Neural cell (in vitro differentiated cells): ENCODE measurements around the gene ZMYM3. TPM values are rescaled to one million over a fixed set of nuclear protein-coding genes. Genes with fewer than 3 reads are reported as not detected.

Experiments used
- H2AFZ ChIP-seq: fragments of 200-600, 300-800 bp; sonication (generic), shearing (Covaris generic); 2 replicates; pipeline ENCODE4 v1.6.0; 2014; ENCODE audit warnings: low read depth, mild to moderate bottlenecking, antibody characterized with exemption, low read length, moderate library complexity
- H3F3A ChIP-seq: fragments of 200-600 bp; shearing (Covaris generic); 2 replicates; pipeline ENCODE4 v1.6.1; 2016; ENCODE audit warnings: mild to moderate bottlenecking, moderate library complexity, mixed read lengths, antibody characterized with exemption, low read length; ENCODE audit not compliant: insufficient read depth, poor library complexity, severe bottlenecking
- H3K27ac ChIP-seq: fragments of 200-600, 300-800 bp; sonication (generic), shearing (Covaris generic); 2 replicates; pipeline ENCODE4 v1.5.1; 2014; ENCODE audit warnings: mild to moderate bottlenecking, low read length, moderate library complexity
- H3K27me3 ChIP-seq: fragments of 300-800, 200-600 bp; sonication (generic), shearing (Covaris generic); 2 replicates; pipeline ENCODE4 v1.6.0; 2014; ENCODE audit warnings: mild to moderate bottlenecking, low read depth, low read length, moderate library complexity; ENCODE audit not compliant: insufficient read depth
- H3K36me3 ChIP-seq: fragments of 300-800, 200-600 bp; sonication (generic), shearing (Covaris generic); 2 replicates; pipeline ENCODE4 v1.5.1; 2014; ENCODE audit warnings: mild to moderate bottlenecking, antibody characterized with exemption, low read length, moderate library complexity; ENCODE audit not compliant: insufficient read depth
- H3K4me2 ChIP-seq: fragments of 300-800, 200-600 bp; sonication (generic), shearing (Covaris generic); 2 replicates; pipeline ENCODE4 v1.6.0; 2014; ENCODE audit warnings: mild to moderate bottlenecking, low read length
- H3K4me3 ChIP-seq: fragments of 300-800, 200-600 bp; sonication (generic), shearing (Covaris generic); 2 replicates; pipeline ENCODE4 v1.5.1; 2014; ENCODE audit warnings: mild to moderate bottlenecking, low read length, moderate library complexity
- H3K79me2 ChIP-seq: fragments of 200-600 bp; shearing (Covaris generic); replicated peaks from 2 replicates; pipeline ENCODE4 v1.6.0; 2014; ENCODE audit warnings: mild to moderate bottlenecking, low read length, moderate library complexity; ENCODE audit not compliant: insufficient read depth
- H3K9ac ChIP-seq: fragments of 300-800, 200-600 bp; sonication (generic), shearing (Covaris generic); 2 replicates; pipeline ENCODE4 v1.6.1; 2016; ENCODE audit warnings: mild to moderate bottlenecking, low read length, mixed read lengths
- H3K9me2 ChIP-seq: fragments of 200-600 bp; shearing (Covaris generic); 2 replicates; pipeline ENCODE4 v1.6.1; 2016; ENCODE audit warnings: mild to moderate bottlenecking, low read length, mixed read lengths; ENCODE audit not compliant: insufficient read depth
- H3K9me3 ChIP-seq: fragments of 200-600, 300-800 bp; sonication (generic), shearing (Covaris generic); 2 replicates; pipeline ENCODE4 v1.6.1; 2016; ENCODE audit warnings: mild to moderate bottlenecking, mixed run types, low read length, moderate library complexity, mixed read lengths
- H4K20me1 ChIP-seq: fragments of 200-600 bp; shearing (Covaris generic); 2 replicates; pipeline ENCODE4 v1.6.1; 2016; ENCODE audit warnings: mild to moderate bottlenecking, mixed run types; ENCODE audit not compliant: insufficient read depth
- CTCF ChIP-seq: fragments of 450-650 bp; IDR thresholded peaks from 2 replicates; pipeline ENCODE4 v1.5.1; 2014; ENCODE audit warnings: antibody characterized with exemption, mild to moderate bottlenecking, moderate library complexity; ENCODE audit not compliant: poor library complexity, severe bottlenecking
- EP300 ChIP-seq: fragments of 450-650 bp; conservative IDR thresholded peaks from 2 replicates; pipeline ENCODE4 v1.6.1; 2014; ENCODE audit warnings: antibody characterized with exemption, mild to moderate bottlenecking, moderate library complexity; ENCODE audit not compliant: poor library complexity, severe bottlenecking
- EZH2 ChIP-seq: fragments of 200-600, 300-800 bp; shearing (Covaris generic), sonication (generic); IDR thresholded peaks from 2 replicates; pipeline ENCODE4 v1.6.1; 2014; ENCODE audit warnings: antibody characterized with exemption, low read length, borderline replicate concordance, mild to moderate bottlenecking; ENCODE audit not compliant: insufficient read depth, poor library complexity, severe bottlenecking
- MXI1 ChIP-seq: fragments of 450-650 bp; conservative IDR thresholded peaks from 2 replicates; pipeline ENCODE4 v1.6.1; 2014; ENCODE audit warnings: antibody characterized with exemption, mild to moderate bottlenecking; ENCODE audit not compliant: poor library complexity, severe bottlenecking
- POLR2AphosphoS5 ChIP-seq: IDR thresholded peaks from 2 replicates; pipeline ENCODE4 v1.6.1; 2012
- RAD21 ChIP-seq: fragments of 450-650 bp; conservative IDR thresholded peaks from 2 replicates; pipeline ENCODE4 v1.6.1; 2014; ENCODE audit warnings: antibody characterized with exemption, mild to moderate bottlenecking, moderate library complexity
- REST ChIP-seq: IDR thresholded peaks from 2 replicates; pipeline ENCODE4 v1.6.1; 2012; ENCODE audit warnings: borderline replicate concordance
- SMC3 ChIP-seq: fragments of 450-650 bp; conservative IDR thresholded peaks from 2 replicates; pipeline ENCODE4 v1.6.1; 2014; ENCODE audit warnings: antibody characterized with exemption, mild to moderate bottlenecking, moderate library complexity; ENCODE audit not compliant: poor library complexity
- TAF1 ChIP-seq: IDR thresholded peaks from 2 replicates; pipeline ENCODE4 v1.6.1; 2012; ENCODE audit warnings: low read depth
- polyA plus RNA-seq: library from polyadenylated mRNA; depleted of rRNA; stranded (reverse); fragments of >200 nt; gene quantifications from 2 replicates; pipeline ENCODE4 v1.2.3, GENCODE V29; 2014

ZMYM3 gene
- polyA plus RNA-seq, 1 donor from 2014 or later = 32.8 TPM

DNA sequence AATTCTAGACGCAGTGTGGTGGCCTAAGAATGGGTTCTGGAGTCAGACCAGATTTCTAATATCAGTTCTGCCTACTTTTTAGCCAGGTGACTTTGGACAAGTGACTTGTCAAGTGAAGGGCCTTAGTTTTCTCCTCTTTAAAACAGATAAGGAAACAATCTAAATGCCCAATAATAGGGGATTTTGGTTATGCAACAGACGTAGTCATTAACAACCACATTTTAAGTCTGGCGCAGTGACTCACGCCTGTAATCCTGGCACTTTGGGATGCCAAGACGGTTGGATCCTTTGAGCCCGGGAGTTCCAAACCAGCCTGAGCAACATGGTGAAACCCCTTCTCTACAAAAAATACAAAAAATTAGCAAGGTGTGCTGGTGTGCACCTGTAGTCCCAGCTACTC lies 2.1 kb upstream of the ZMYM3 start:
- no peak overlapping the region for H2AFZ ChIP-seq
- no peaks in the 10 kb centered on the region for H3F3A ChIP-seq
- H3K79me2 ChIP-seq = peaks cover 10% of the 10 kb centered on the region
- no peak overlapping the region for H3K4me2 ChIP-seq
- H4K20me1 ChIP-seq = no peaks in the 10 kb centered on the region
- peak overlapping the region; percentile 93 for H3K27ac ChIP-seq
- H3K9me3 ChIP-seq = no peaks in the 10 kb centered on the region
- H3K9me2 ChIP-seq = no peaks in the 10 kb centered on the region
- H3K27me3 ChIP-seq = no peaks in the 10 kb centered on the region
- TF ChIP-seq REST (no peak), SMC3 (no peak), MXI1 (no peak), EP300 (no peak), TAF1 (no peak), RAD21 (no peak), POLR2AphosphoS5 (no peak), EZH2 (no peak), CTCF (no peak)
- H3K36me3 ChIP-seq = no peaks in the 10 kb centered on the region
- H3K4me3 ChIP-seq = peak overlapping the region; percentile 74
- no peak overlapping the region for H3K9ac ChIP-seq

GRCh38 chrX:71253253-71254091 lies 468 bp downstream of the ZMYM3 start:
- H3F3A ChIP-seq = no peaks in the 10 kb centered on the region
- peak overlapping the region; percentile 25 for H3K4me2 ChIP-seq
- peak overlapping the region; percentile 88 for H3K9ac ChIP-seq
- TF ChIP-seq RAD21 (no peak), EZH2 (no peak), CTCF (no peak), SMC3 (no peak), TAF1 (no peak), POLR2AphosphoS5 (no peak), MXI1 (no peak), EP300 (no peak), REST (no peak)
- H3K27ac ChIP-seq = peak overlapping the region; percentile 93
- peak overlapping the region; percentile 40 for H2AFZ ChIP-seq
- peaks cover 10% of the 10 kb centered on the region for H3K79me2 ChIP-seq
- H3K9me2 ChIP-seq = no peaks in the 10 kb centered on the region
- no peaks in the 10 kb centered on the region for H3K36me3 ChIP-seq
- no peaks in the 10 kb centered on the region for H3K27me3 ChIP-seq
- peak overlapping the region; percentile 74 for H3K4me3 ChIP-seq
- no peaks in the 10 kb centered on the region for H4K20me1 ChIP-seq
- H3K9me3 ChIP-seq = no peaks in the 10 kb centered on the region
